Brain microvascular endothelial cell (primary cell): ENCODE data around the gene EDARADD.
"Not testable (repeated sequence)": the region's sequence is repeated elsewhere in the genome, so short reads cannot be mapped to it uniquely, and the experiment has no call there.

Source experiments
- DNase-seq: peaks from one replicate; pipeline ENCODE4 v3.0.0-alpha.2; 2020
- H3K27ac ChIP-seq: fragments of 250-450 bp; sonication (Bioruptor Pico); 2 replicates; pipeline ENCODE4 v1.5.1; 2020; ENCODE audit warnings: mild to moderate bottlenecking, moderate library complexity
- H3K27me3 ChIP-seq: fragments of 250-450 bp; sonication (Bioruptor Pico); replicated peaks from 2 replicates; pipeline ENCODE4 v1.5.1; 2020; ENCODE audit warnings: mild to moderate bottlenecking
- H3K36me3 ChIP-seq: fragments of 250-450 bp; sonication (Bioruptor Pico); replicated peaks from 2 replicates; pipeline ENCODE4 v1.5.1; 2020; ENCODE audit warnings: mild to moderate bottlenecking
- H3K4me3 ChIP-seq: 2 replicates; pipeline ENCODE4 v1.5.1; 2011; ENCODE audit warnings: low read depth, mild to moderate bottlenecking, control low read depth, low read length, moderate library complexity
- CTCF ChIP-seq: IDR thresholded peaks from 2 replicates; pipeline ENCODE4 v1.5.1; 2011; ENCODE audit warnings: low read depth, mild to moderate bottlenecking, moderate library complexity, low read length, control low read depth, inconsistent platforms; ENCODE audit errors: missing control alignments
- in situ Hi-C: cut with HindIII; loops from 2 replicates; pipeline ENCODE4 v1.10.0; 2017; ENCODE audit warnings: low sequenced_read_pairs, low pct_ligation_motif_present

The EDARADD gene

GRCh38 chr1:236365999-236366570 is 28.0 kb upstream of the EDARADD start:
- TF ChIP-seq CTCF: no peak
- DNase-seq: no peak
- H3K36me3 ChIP-seq: no peaks in the 10 kb centered on the region
- no peak overlapping the region for H3K27ac ChIP-seq
- in situ Hi-C loops: no loop called here
- no peak overlapping the region for H3K4me3 ChIP-seq
- H3K27me3 ChIP-seq: no peaks in the 10 kb centered on the region

DNA sequence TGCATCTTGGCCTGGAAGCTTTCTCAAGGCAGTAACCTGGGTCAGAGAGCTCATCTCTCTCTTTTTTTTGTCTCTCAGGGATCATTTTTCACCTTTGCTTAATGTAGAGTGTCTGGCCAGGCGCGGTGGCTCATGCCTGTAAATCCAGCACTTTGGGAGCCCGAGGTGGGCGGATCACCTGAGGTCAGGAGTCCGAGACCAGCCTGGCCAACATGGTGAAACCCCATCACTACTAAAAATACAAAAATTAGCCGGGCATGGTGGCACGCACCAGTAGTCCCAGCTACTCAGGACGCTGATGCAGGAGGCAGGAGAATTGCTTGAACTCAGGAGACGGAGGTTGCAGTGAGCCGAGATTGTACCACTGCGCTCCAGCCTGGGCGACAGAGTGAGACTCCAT is 27.4 kb upstream of the EDARADD start:
- DNase-seq, in situ Hi-C loops, H3K27ac ChIP-seq, H3K4me3 ChIP-seq, H3K27me3 ChIP-seq, H3K36me3 ChIP-seq: not testable (repeated sequence)

GRCh38 chr1:236370420-236370819 is 23.7 kb upstream of the EDARADD start:
- no peak for DNase-seq
- in situ Hi-C loops: no loop called here

DNA sequence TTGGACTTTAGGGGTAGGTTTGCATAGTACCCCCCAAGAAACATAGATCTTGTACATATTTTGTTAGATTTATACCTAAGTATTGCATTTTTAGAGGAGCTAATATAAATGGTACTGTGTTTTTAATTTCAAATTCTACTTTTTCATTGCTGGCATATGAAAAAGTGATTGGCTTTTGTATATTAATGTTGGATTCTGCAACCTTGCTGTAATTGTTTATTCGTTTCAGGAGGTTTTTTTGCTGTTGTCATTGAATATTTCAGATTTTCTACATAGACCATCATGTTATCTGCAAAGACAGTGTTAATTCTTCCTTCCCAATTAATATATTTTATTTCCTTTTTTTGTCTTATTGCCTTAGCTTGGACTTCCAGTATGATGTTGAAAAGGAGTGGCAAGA is 23.0 kb upstream of the EDARADD start:
- H3K4me3 ChIP-seq: no peak overlapping the region
- DNase-seq: no peak
- in situ Hi-C loops: no loop called here
- TF ChIP-seq CTCF: no peak
- H3K27me3 ChIP-seq: no peaks in the 10 kb centered on the region
- H3K27ac ChIP-seq: no peak overlapping the region
- no peaks in the 10 kb centered on the region for H3K36me3 ChIP-seq

More at GRCh38 chr1:236370420-236370819, 23.7 kb upstream of the EDARADD start:
- Histone ChIP-seq H3K27ac (no peak overlapping the region), H3K27me3 (no peaks in the 10 kb centered on the region), H3K4me3 (no peak overlapping the region), H3K36me3 (no peaks in the 10 kb centered on the region)
- TF ChIP-seq CTCF: no peak

- in situ Hi-C loops: no loop called here
- no peak overlapping the region for H3K27ac ChIP-seq
- TF ChIP-seq CTCF: no peak
- H3K36me3 ChIP-seq: no peaks in the 10 kb centered on the region
- H3K4me3 ChIP-seq: no peak overlapping the region
- DNase-seq: no peak
- H3K27me3 ChIP-seq: no peaks in the 10 kb centered on the region
Measured at GRCh38 chr1:236377832-236378535, 16.1 kb upstream of the EDARADD start.

GRCh38 chr1:236381565-236382158 is 12.4 kb upstream of the EDARADD start:
- DNase-seq: no peak
- no peak overlapping the region for H3K27ac ChIP-seq

More at GRCh38 chr1:236381565-236382158, 12.4 kb upstream of the EDARADD start:
- in situ Hi-C loops: no loop called here
- no peak for TF ChIP-seq CTCF
- Histone ChIP-seq H3K4me3 (no peak overlapping the region), H3K36me3 (no peaks in the 10 kb centered on the region), H3K27me3 (no peaks in the 10 kb centered on the region)
